Measurements from ENCODE around the gene MRGPRX1. TPM values are rescaled to one million over a fixed set of nuclear protein-coding genes. Genes with fewer than 3 reads are reported as not detected.
A peak's percentile ranks its signal among the peaks of the same experiment; 100 is the strongest.
"Not testable (repeated sequence)": the region's sequence is repeated elsewhere in the genome, so short reads cannot be mapped to it uniquely, and the experiment has no call there.

The MRGPRX1 gene
- total and polyA plus RNA-seq, 2 of the 13 experiments (the other 11 are each of a cell fraction or from before 2014, with no cell fraction given), result not detected

DNA sequence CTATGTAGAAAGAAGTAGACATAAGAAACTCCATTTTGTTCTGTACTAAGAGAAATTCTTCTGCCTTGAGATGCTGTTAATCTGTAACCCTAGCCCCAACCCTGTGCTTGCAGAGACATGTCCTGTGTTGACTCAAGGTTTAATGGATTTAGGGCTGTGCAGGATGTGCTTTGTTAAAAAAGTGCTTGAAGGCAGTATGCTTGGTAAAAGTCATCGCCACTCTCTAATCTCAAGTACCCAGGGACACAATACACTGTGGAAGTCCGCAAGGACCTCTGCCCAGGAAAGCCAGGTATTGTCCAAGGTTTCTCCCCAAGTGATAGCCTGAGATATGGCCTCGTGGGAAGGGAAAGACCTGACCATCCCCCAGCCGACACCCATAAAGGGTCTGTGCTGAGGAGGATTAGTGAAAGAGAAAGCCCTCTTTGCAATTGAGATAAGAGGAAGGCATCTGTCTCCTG, 39.0 kb downstream of the MRGPRX1 start (continued):
- TF ChIP-seq, protein P1, sequence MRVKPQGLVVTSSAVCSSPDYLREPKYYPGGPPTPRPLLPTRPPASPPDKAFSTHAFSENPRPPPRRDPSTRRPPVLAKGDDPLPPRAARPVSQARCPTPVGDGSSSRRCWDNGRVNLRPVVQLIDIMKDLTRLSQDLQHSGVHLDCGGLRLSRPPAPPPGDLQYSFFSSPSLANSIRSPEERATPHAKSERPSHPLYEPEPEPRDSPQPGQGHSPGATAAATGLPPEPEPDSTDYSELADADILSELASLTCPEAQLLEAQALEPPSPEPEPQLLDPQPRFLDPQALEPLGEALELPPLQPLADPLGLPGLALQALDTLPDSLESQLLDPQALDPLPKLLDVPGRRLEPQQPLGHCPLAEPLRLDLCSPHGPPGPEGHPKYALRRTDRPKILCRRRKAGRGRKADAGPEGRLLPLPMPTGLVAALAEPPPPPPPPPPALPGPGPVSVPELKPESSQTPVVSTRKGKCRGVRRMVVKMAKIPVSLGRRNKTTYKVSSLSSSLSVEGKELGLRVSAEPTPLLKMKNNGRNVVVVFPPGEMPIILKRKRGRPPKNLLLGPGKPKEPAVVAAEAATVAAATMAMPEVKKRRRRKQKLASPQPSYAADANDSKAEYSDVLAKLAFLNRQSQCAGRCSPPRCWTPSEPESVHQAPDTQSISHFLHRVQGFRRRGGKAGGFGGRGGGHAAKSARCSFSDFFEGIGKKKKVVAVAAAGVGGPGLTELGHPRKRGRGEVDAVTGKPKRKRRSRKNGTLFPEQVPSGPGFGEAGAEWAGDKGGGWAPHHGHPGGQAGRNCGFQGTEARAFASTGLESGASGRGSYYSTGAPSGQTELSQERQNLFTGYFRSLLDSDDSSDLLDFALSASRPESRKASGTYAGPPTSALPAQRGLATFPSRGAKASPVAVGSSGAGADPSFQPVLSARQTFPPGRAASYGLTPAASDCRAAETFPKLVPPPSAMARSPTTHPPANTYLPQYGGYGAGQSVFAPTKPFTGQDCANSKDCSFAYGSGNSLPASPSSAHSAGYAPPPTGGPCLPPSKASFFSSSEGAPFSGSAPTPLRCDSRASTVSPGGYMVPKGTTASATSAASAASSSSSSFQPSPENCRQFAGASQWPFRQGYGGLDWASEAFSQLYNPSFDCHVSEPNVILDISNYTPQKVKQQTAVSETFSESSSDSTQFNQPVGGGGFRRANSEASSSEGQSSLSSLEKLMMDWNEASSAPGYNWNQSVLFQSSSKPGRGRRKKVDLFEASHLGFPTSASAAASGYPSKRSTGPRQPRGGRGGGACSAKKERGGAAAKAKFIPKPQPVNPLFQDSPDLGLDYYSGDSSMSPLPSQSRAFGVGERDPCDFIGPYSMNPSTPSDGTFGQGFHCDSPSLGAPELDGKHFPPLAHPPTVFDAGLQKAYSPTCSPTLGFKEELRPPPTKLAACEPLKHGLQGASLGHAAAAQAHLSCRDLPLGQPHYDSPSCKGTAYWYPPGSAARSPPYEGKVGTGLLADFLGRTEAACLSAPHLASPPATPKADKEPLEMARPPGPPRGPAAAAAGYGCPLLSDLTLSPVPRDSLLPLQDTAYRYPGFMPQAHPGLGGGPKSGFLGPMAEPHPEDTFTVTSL (CRISPR knock-in tag; IDR thresholded peaks at IDR 0.05; ENCODE audit: borderline replicate concordance), result 0 out of 2 replicates have a peak, but pooled peaks have one; percentile 51
- peak; percentile 31; the same call in 1 of the 2 replicates for TF ChIP-seq HDAC1 (CRISPR knock-in tag; IDR thresholded peaks at IDR 0.05)
- TF ChIP-seq MIER2 (CRISPR knock-in tag; IDR thresholded peaks at IDR 0.05), result 0 out of 2 replicates have a peak, but pooled peaks have one; percentile 24
- TF ChIP-seq FOXA1 (IDR thresholded peaks at IDR 0.05), result not testable (repeated sequence)
- peak; percentile 64 for TF ChIP-seq FOXA1 (CRISPR knock-in tag; IDR thresholded peaks at IDR 0.05)
- peak; percentile 36; the same call in 1 of the 2 replicates for TF ChIP-seq ZNF556 (CRISPR knock-in tag; IDR thresholded peaks at IDR 0.05; ENCODE audit: borderline replicate concordance)

DNA sequence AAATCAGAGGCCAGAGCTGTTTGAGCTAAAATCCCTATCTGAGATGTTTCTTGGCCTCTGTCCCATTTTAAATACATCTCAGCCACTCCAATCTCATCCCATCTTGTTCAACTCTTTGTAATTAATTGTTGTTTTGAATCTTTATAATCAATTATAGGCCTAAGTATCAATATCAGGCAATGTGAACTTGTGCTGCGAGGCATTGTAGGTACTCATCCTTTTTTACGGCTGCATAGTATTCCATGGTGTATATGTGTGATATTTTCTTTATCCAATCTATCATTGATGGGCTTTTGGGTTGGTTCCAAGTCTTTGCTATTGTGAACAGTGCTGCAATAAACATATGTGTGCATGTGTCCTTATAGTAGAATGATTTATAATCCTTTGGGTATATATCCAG, 47.5 kb downstream of the MRGPRX1 start:
- H4K20me1 ChIP-seq (ENCODE audit: insufficient read depth, low read length); FAIRE-seq; H3K36me3 ChIP-seq (replicated peaks in 1 of 2; ENCODE audit: control insufficient read depth in 1 of 2, insufficient read depth in 2 of 2, low read length in 2 of 2); H3K9ac ChIP-seq (ENCODE audit: insufficient read depth, low read depth, low read length); BruUV-seq (replicated peaks); intact Hi-C loops (cut with micrococcal nuclease; ENCODE audit: unreplicated experiment); CTCF ChIA-PET (ENCODE audit: low intra/inter-chr PET ratio, low total read pairs); H3K79me2 ChIP-seq (ENCODE audit: insufficient read depth, low read length); H3K4me2 ChIP-seq (ENCODE audit: low read depth, low read length); POLR2A ChIA-PET; H3K27ac ChIP-seq (ENCODE audit: extremely low read length, insufficient read depth, low read length); in situ Hi-C loops (cut with HindIII; ENCODE audit: extremely low pct_ligation_motif_present, low pct_unique_long_range_greater_than_20kb); DNase-seq (ENCODE audit: low spot score); H3K9me3 ChIP-seq (ENCODE audit: low read length); H3K4me1 ChIP-seq (ENCODE audit: insufficient read depth, low read length); H2AFZ ChIP-seq (ENCODE audit: low read length); H3K4me3 ChIP-seq (replicated peaks in 1 of 3; ENCODE audit: insufficient read depth in 1 of 3, low read depth in 2 of 3, low read length in 3 of 3); ATAC-seq: not testable (repeated sequence)
- peaks cover 0 to 19% of the 10 kb centered on the region in 2 experiments; a peak in 2 of 5 replicates for H3K27me3 ChIP-seq (ENCODE audit: control insufficient read depth in 1 of 2, insufficient read depth in 2 of 2, low read length in 2 of 2)
- 0% methylated on average over 2 of the region's 2 CpGs for WGBS (ENCODE audit: low lambda C conversion rate)

Measured in HepG2 (cell line).